H1 (cell line): ENCODE results near the gene DPP10. TPM values are rescaled to one million over a fixed set of nuclear protein-coding genes. Genes with fewer than 3 reads are reported as not detected.

Source experiments
- CTCF ChIA-PET: fragments of 300-600 bp; sonication (Branson Sonifier 250); formaldehyde crosslinking; loops from one replicate; lab custom pipeline; 2021; ENCODE audit not compliant: partially characterized antibody; lab: Charles Lee
- POLR2A ChIA-PET: fragments of 300-600 bp; sonication (Branson Sonifier 250); formaldehyde crosslinking; loops from one replicate; lab custom pipeline; 2021; ENCODE audit warnings: inconsistent platforms; ENCODE audit not compliant: partially characterized antibody; lab: Charles Lee
- DNase-seq, 2 experiments: peaks; one replicate each; pipeline versions ENCODE4 v3.0.0 to v3.0.0-alpha.2; 2010 to 2022; ENCODE audit warnings: low spot score in 2 of 2, low read depth in 1 of 2, mixed read lengths in 1 of 2
- FAIRE-seq: peaks from 2 replicates; lab custom pipeline; 2011; peaks lifted over from hg19 to GRCh38; lab: Jason Lieb, UNC
- H2AFZ ChIP-seq: 2 replicates; pipeline ENCODE4 v1.8.1; 2012; ENCODE audit warnings: low read length, inconsistent platforms
- H2AK5ac ChIP-seq: 2 replicates; pipeline ENCODE4 v1.6.1; 2013; ENCODE audit warnings: low read depth, low read length
- H2BK120ac ChIP-seq: replicated peaks from 2 replicates; pipeline ENCODE3; 2013; ENCODE audit warnings: low read depth, low read length, inconsistent platforms
- H2BK12ac ChIP-seq: 2 replicates; pipeline ENCODE4 v1.6.1; 2013; ENCODE audit warnings: low read depth, low read length
- H2BK15ac ChIP-seq: 2 replicates; pipeline ENCODE4 v1.6.1; 2013; ENCODE audit warnings: low read length
- H2BK20ac ChIP-seq: 2 replicates; pipeline ENCODE4 v1.6.1; 2013; ENCODE audit warnings: low read length
- H2BK5ac ChIP-seq: 2 replicates; pipeline ENCODE4 v1.6.1; 2013; ENCODE audit warnings: low read depth, low read length
- H3K14ac ChIP-seq: 2 replicates; pipeline ENCODE4 v1.6.1; 2013; ENCODE audit warnings: inconsistent platforms; ENCODE audit not compliant: insufficient read length
- H3K18ac ChIP-seq: 2 replicates; pipeline ENCODE4 v1.6.1; 2013; ENCODE audit warnings: low read length; ENCODE audit errors: extremely low read depth
- H3K23ac ChIP-seq: 2 replicates; pipeline ENCODE4 v1.6.1; 2013; ENCODE audit warnings: inconsistent platforms; ENCODE audit not compliant: insufficient read length
- H3K23me2 ChIP-seq: 2 replicates; pipeline ENCODE4 v1.6.1; 2013; ENCODE audit warnings: low read depth, low read length
- H3K27ac ChIP-seq: 2 replicates; pipeline ENCODE4 v1.6.1; 2011; ENCODE audit warnings: low read depth, low read length, inconsistent platforms
- H3K27me3 ChIP-seq, 4 experiments: replicated peaks in 1 of 4; 1 replicate in 1 of 4; 2 replicates in 3 of 4; pipeline versions ENCODE4 v1.6.1 to v1.8.1; 2011 to 2013; ENCODE audit warnings: low read length in 3 of 4, mild to moderate bottlenecking in 3 of 4, inconsistent platforms in 2 of 4, mixed read lengths in 2 of 4, moderate library complexity in 1 of 4; ENCODE audit not compliant: control insufficient read depth in 3 of 4, insufficient read depth in 3 of 4; ENCODE audit errors: extremely low read depth in 1 of 4
- H3K36me3 ChIP-seq, 4 experiments: 2 replicates each; pipeline versions ENCODE4 v1.6.1 to v1.8.1; 2011 to 2013; ENCODE audit warnings: mild to moderate bottlenecking in 4 of 4, low read length in 3 of 4, moderate library complexity in 2 of 4, control low read depth in 1 of 4, inconsistent platforms in 1 of 4; ENCODE audit not compliant: insufficient read depth in 4 of 4, control insufficient read depth in 2 of 4
- H3K4ac ChIP-seq: replicated peaks from 2 replicates; pipeline ENCODE3; 2013; ENCODE audit warnings: low read length, low read depth, mixed read lengths, inconsistent platforms; ENCODE audit not compliant: insufficient read length
- H3K4me1 ChIP-seq, 4 experiments: replicated peaks in 1 of 4; 1 replicate in 1 of 4; 2 replicates in 3 of 4; pipeline versions ENCODE4 v1.6.1 to v1.8.1; 2011 to 2013; ENCODE audit warnings: low read length in 3 of 4, inconsistent platforms in 2 of 4, mixed read lengths in 1 of 4; ENCODE audit not compliant: insufficient read depth in 4 of 4, control insufficient read depth in 3 of 4
- H3K4me2 ChIP-seq, 2 experiments: 2 replicates each; pipeline versions ENCODE4 v1.6.1 to v1.8.1; 2011 to 2013; ENCODE audit warnings: low read depth in 2 of 2, low read length in 2 of 2, control low read depth in 1 of 2, inconsistent platforms in 1 of 2, mild to moderate bottlenecking in 1 of 2; ENCODE audit not compliant: insufficient read depth in 1 of 2
- H3K4me3 ChIP-seq, 4 experiments: fragments of 200-600, 300-600 bp in 1 of 4; sonication (generic), shearing (Covaris generic), sonication (Bioruptor Twin) in 1 of 4; 2 replicates each; pipeline versions ENCODE4 v1.5.1 to v1.8.1; 2011 to 2016; ENCODE audit warnings: low read length in 4 of 4, low read depth in 3 of 4, control low read depth in 2 of 4, inconsistent platforms in 2 of 4, mild to moderate bottlenecking in 2 of 4, mixed read lengths in 1 of 4, moderate library complexity in 1 of 4; ENCODE audit not compliant: insufficient read depth in 2 of 4; ENCODE audit errors: extremely low read depth in 1 of 4
- H3K56ac ChIP-seq: replicated peaks from 2 replicates; pipeline ENCODE3; 2013; ENCODE audit warnings: low read depth, mild to moderate bottlenecking, mixed read lengths, low read length, inconsistent platforms; ENCODE audit not compliant: insufficient read length
- H3K79me1 ChIP-seq: 2 replicates; pipeline ENCODE4 v1.6.1; 2013; ENCODE audit warnings: low read depth, low read length, control low read depth
- H3K79me2 ChIP-seq, 2 experiments: 2 replicates each; pipeline versions ENCODE4 v1.6.1 to v1.8.1; 2012 to 2013; ENCODE audit warnings: low read length in 2 of 2, mild to moderate bottlenecking in 2 of 2, inconsistent platforms in 1 of 2; ENCODE audit not compliant: insufficient read depth in 2 of 2, control insufficient read depth in 1 of 2
- H3K9ac ChIP-seq, 4 experiments: replicated peaks in 1 of 4; 1 replicate in 1 of 4; 2 replicates in 3 of 4; pipeline versions ENCODE4 v1.6.1 to v1.8.1; 2011 to 2013; ENCODE audit warnings: low read depth in 3 of 4, low read length in 3 of 4, control low read depth in 2 of 4, mild to moderate bottlenecking in 2 of 4, moderate library complexity in 2 of 4, inconsistent platforms in 1 of 4; ENCODE audit errors: extremely low read depth in 1 of 4
- H3K9me3 ChIP-seq, 2 experiments: 2 replicates each; pipeline versions ENCODE4 v1.6.1 to v1.8.1; 2012 to 2013; ENCODE audit warnings: mild to moderate bottlenecking in 2 of 2, moderate library complexity in 2 of 2, control low read depth in 1 of 2, inconsistent platforms in 1 of 2, low read depth in 1 of 2, low read length in 1 of 2, mixed read lengths in 1 of 2; ENCODE audit not compliant: insufficient read depth in 2 of 2
- H4K20me1 ChIP-seq, 2 experiments: replicated peaks in 1 of 2; 2 replicates each; pipeline versions ENCODE3 to v1.8.1; 2011 to 2013; ENCODE audit warnings: inconsistent platforms in 2 of 2, low read length in 2 of 2, mild to moderate bottlenecking in 1 of 2; ENCODE audit not compliant: insufficient read depth in 2 of 2, control insufficient read depth in 1 of 2
- H4K5ac ChIP-seq: 2 replicates; pipeline ENCODE4 v1.6.1; 2013; ENCODE audit warnings: low read length, low read depth, mixed read lengths, inconsistent platforms; ENCODE audit not compliant: insufficient read length
- H4K8ac ChIP-seq: 2 replicates; pipeline ENCODE4 v1.8.0; 2013; ENCODE audit warnings: mild to moderate bottlenecking, moderate library complexity, low read length, inconsistent platforms; ENCODE audit not compliant: insufficient read depth; ENCODE audit errors: extremely low read depth
- H4K91ac ChIP-seq: replicated peaks from 2 replicates; pipeline ENCODE3; 2013; ENCODE audit warnings: low read length, mixed read lengths, inconsistent platforms; ENCODE audit not compliant: insufficient read length
- ATF3 ChIP-seq: IDR thresholded peaks from 2 replicates; pipeline ENCODE4 v1.6.1; 2011; ENCODE audit warnings: low read depth, mild to moderate bottlenecking, low read length; ENCODE audit not compliant: insufficient read depth
- CHD2 ChIP-seq: IDR thresholded peaks from 2 replicates; pipeline ENCODE4 v1.6.1; 2012; ENCODE audit warnings: low read length, improper control_type of control experiment
- GABPA ChIP-seq: IDR thresholded peaks from 2 replicates; pipeline ENCODE4 v1.6.1; 2011; ENCODE audit warnings: mild to moderate bottlenecking, low read length, moderate library complexity, borderline replicate concordance; ENCODE audit not compliant: insufficient read depth
- HDAC2 ChIP-seq, 2 experiments: fragments of 300-600 bp in 1 of 2; sonication (generic) in 1 of 2; IDR thresholded peaks; 2 replicates each; pipeline ENCODE4 v1.6.1; 2011 to 2012; ENCODE audit warnings: low read depth in 2 of 2, low read length in 2 of 2, mild to moderate bottlenecking in 2 of 2, moderate library complexity in 2 of 2, borderline replicate concordance in 1 of 2, inconsistent platforms in 1 of 2
- POLR2A ChIP-seq, 2 experiments: IDR thresholded peaks; 1 replicate in 1 of 2; 2 replicates in 1 of 2; pipeline ENCODE4 v1.6.1; 2011; ENCODE audit warnings: low read depth in 2 of 2, low read length in 2 of 2, mild to moderate bottlenecking in 2 of 2; ENCODE audit errors: control extremely low read depth in 1 of 2
- POLR2AphosphoS5 ChIP-seq: IDR thresholded peaks from 2 replicates; pipeline ENCODE4 v1.6.1; 2011; ENCODE audit warnings: low read depth, low read length
- POU5F1 ChIP-seq: IDR thresholded peaks from 2 replicates; pipeline ENCODE4 v1.6.1; 2011; ENCODE audit warnings: low read depth, mild to moderate bottlenecking, low read length, moderate library complexity
- SIN3A ChIP-seq, 2 experiments: IDR thresholded peaks in 1 of 2; conservative IDR thresholded peaks in 1 of 2; 2 replicates each; pipeline ENCODE4 v1.6.1; 2011 to 2012; ENCODE audit warnings: low read length in 2 of 2, improper control_type of control experiment in 1 of 2, low read depth in 1 of 2, mild to moderate bottlenecking in 1 of 2
- SIX5 ChIP-seq: IDR thresholded peaks from 2 replicates; pipeline ENCODE4 v1.6.1; 2011; ENCODE audit warnings: mild to moderate bottlenecking, low read depth, low read length
- TAF1 ChIP-seq: IDR thresholded peaks from 2 replicates; pipeline ENCODE4 v1.6.1; 2011; ENCODE audit warnings: mild to moderate bottlenecking, low read depth, low read length
- TAF7 ChIP-seq: optimal IDR thresholded peaks from 2 replicates; pipeline ENCODE3; 2011; ENCODE audit warnings: low read depth, mild to moderate bottlenecking, inconsistent platforms, low read length, moderate library complexity, borderline replicate concordance
- TCF12 ChIP-seq: IDR thresholded peaks from 2 replicates; pipeline ENCODE4 v1.6.1; 2011; ENCODE audit warnings: low read depth, mild to moderate bottlenecking, low read length
- ZNF274 ChIP-seq: IDR thresholded peaks from 2 replicates; pipeline ENCODE4 v1.7.0; 2012; ENCODE audit warnings: low read length, borderline replicate concordance; ENCODE audit errors: extremely low read depth
- WGBS, 2 experiments: shearing (Covaris generic) in 1 of 2; methylation state at CpG; one replicate each; pipeline versions ENCODE4 v1.1.6 to v1.1.7; 2013 to 2015; ENCODE audit warnings: low lambda C conversion rate in 2 of 2, mixed read lengths in 2 of 2, inconsistent platforms in 1 of 2, low coverage in 1 of 2, missing lambda C conversion rate in 1 of 2; ENCODE audit not compliant: insufficient replicate concordance in 2 of 2, insufficient coverage in 1 of 2, insufficient read length in 1 of 2; ENCODE audit errors: extremely low coverage in 1 of 2, missing lambda C conversion rate in 1 of 2; 5-methylcytosine and 5-hydroxymethylcytosine counted together
- polyA plus RNA-seq, 7 experiments: library from polyadenylated mRNA; depleted of rRNA in 3 of 7; stranded (reverse) in 5 of 7; unstranded in 2 of 7; fragments of >200 nt in 5 of 7; fragments of 200-250 nt in 2 of 7; gene quantifications; 1 replicate in 5 of 7; 2 replicates in 1 of 7; 4 replicates in 1 of 7; pipeline versions ENCODE4 v1.2.1 to v1.2.3, GENCODE V29; 2011 to 2013; ENCODE audit warnings: missing spikeins in 2 of 7, mixed read lengths in 2 of 7
- total RNA-seq: library from RNA; stranded (reverse); fragmentation: NEBNext Ultra II Directional; extraction: Animal tissue kit (Norgen Biotek cat#: 25700); gene quantifications from 2 replicates; pipeline ENCODE4 v1.2.1, GENCODE V29; 2021

DPP10 gene
- total and polyA plus RNA-seq, 2 of the 8 experiments (the other 6 are each of a cell fraction or from before 2014, with no cell fraction given), result 3.3 to 7.2 TPM

- H2AFZ ChIP-seq, result no peak overlapping the region
- H4K8ac ChIP-seq, result no peak overlapping the region; the same call in 1 of the 2 replicates
- no peak overlapping the region for H3K14ac ChIP-seq
- no peak overlapping the region for H3K9ac ChIP-seq
- peak overlapping the region; percentile 18 for H2BK120ac ChIP-seq
- H3K4me2 ChIP-seq, result no peak overlapping the region; a peak in 1 of 4 replicates
- H3K18ac ChIP-seq, result 0 out of 2 replicates have a peak overlapping the region, but pooled peaks have one; percentile 20
- CTCF ChIA-PET, result no interaction called here
- H3K4me1 ChIP-seq, result no peaks in the 10 kb centered on the region; a peak in 1 of 7 replicates
- no peak overlapping the region for H2BK20ac ChIP-seq
- WGBS, 2 experiments, result 100% methylated on average over 1 of the region's 1 CpG; no CpG with 5 or more reads in 1 of the 2 experiments
- FAIRE-seq, result no peak
- peak overlapping the region in 1 of 4 experiments; percentile 26; a peak in 1 of 8 replicates for H3K4me3 ChIP-seq
- no peak overlapping the region for H2AK5ac ChIP-seq
- H4K5ac ChIP-seq, result peak overlapping the region; percentile 13
- H3K56ac ChIP-seq, result no peak overlapping the region
- H3K9me3 ChIP-seq, result peaks cover 12 to 16% of the 10 kb centered on the region in 2 experiments
- H2BK15ac ChIP-seq, result no peak overlapping the region
- H3K4ac ChIP-seq, result no peak overlapping the region
- no peaks in the 10 kb centered on the region for H3K23me2 ChIP-seq
- peak overlapping the region; percentile 68 for H2BK5ac ChIP-seq
- peak in 1 of 2 experiments; percentile 23 for DNase-seq
- H4K20me1 ChIP-seq, result no peaks in the 10 kb centered on the region
- H3K27me3 ChIP-seq, result no peaks in the 10 kb centered on the region
- POLR2A ChIA-PET, result no interaction called here
- H3K36me3 ChIP-seq, result peaks cover 0 to 5% (median 2%) of the 10 kb centered on the region in 4 experiments; a peak in 2 of 8 replicates
- H4K91ac ChIP-seq, result peak overlapping the region; percentile 69
- H3K79me2 ChIP-seq, result no peaks in the 10 kb centered on the region
- H2BK12ac ChIP-seq, result peak overlapping the region; percentile 68; the same call in 1 of the 2 replicates
- peak overlapping the region; percentile 63; the same call in 1 of the 2 replicates for H3K27ac ChIP-seq
- H3K79me1 ChIP-seq, result no peaks in the 10 kb centered on the region
- no peak overlapping the region for H3K23ac ChIP-seq
- TF ChIP-seq TCF12, result no peak
- no peak for TF ChIP-seq TAF7
- TF ChIP-seq TAF1, result no peak
- no peak for TF ChIP-seq ATF3
- TF ChIP-seq SIX5, result no peak
- no peak for TF ChIP-seq POU5F1
- no peak for TF ChIP-seq POLR2A (IDR thresholded peaks at IDR 0.05; ENCODE audit: control extremely low read depth in 1 of 2, low read depth in 2 of 2, low read length in 2 of 2)
- TF ChIP-seq ZNF274, result no peak
- TF ChIP-seq GABPA, result no peak
- no peak for TF ChIP-seq HDAC2 (IDR thresholded peaks at IDR 0.05; ENCODE audit: borderline replicate concordance in 1 of 2, low read depth in 2 of 2, low read length in 2 of 2)
- no peak for TF ChIP-seq POLR2AphosphoS5
- TF ChIP-seq SIN3A (conservative IDR thresholded peaks at IDR 0.05 in 1 of 2, IDR thresholded peaks at IDR 0.05 in 1 of 2; ENCODE audit: low read depth in 1 of 2, low read length in 2 of 2), result no peak
- TF ChIP-seq CHD2, result no peak
These were observed 985.0 kb downstream of the DPP10 start for GRCh38 chr2:115427436-115427835.
